ENCODE data around the gene EHD4.

DNA sequence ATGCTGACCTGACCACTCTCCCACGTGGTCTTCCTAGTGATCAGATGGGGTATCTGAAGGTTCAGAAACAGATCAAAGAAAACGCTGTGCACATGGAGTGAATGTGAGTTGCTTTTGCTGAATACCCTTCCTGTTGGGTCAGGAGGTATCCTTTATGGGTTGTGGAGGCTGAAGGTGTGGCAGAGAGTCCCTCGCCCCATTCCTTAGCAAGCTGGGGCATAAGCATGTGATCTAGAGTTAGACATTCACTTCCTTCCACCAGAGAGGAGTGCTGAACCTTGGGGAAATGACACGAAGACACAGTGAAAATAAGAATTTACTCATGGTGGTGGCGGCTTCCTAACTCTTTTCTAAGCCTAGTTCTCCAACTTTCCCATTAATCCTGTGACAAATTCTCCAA lies 50.7 kb downstream of the EHD4 start:
- TF ChIP-seq, protein P1, sequence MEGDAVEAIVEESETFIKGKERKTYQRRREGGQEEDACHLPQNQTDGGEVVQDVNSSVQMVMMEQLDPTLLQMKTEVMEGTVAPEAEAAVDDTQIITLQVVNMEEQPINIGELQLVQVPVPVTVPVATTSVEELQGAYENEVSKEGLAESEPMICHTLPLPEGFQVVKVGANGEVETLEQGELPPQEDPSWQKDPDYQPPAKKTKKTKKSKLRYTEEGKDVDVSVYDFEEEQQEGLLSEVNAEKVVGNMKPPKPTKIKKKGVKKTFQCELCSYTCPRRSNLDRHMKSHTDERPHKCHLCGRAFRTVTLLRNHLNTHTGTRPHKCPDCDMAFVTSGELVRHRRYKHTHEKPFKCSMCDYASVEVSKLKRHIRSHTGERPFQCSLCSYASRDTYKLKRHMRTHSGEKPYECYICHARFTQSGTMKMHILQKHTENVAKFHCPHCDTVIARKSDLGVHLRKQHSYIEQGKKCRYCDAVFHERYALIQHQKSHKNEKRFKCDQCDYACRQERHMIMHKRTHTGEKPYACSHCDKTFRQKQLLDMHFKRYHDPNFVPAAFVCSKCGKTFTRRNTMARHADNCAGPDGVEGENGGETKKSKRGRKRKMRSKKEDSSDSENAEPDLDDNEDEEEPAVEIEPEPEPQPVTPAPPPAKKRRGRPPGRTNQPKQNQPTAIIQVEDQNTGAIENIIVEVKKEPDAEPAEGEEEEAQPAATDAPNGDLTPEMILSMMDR (IDR thresholded peaks at IDR 0.05; ENCODE audit: low read depth, low read length), result no peak
- TF ChIP-seq POLR2A (IDR thresholded peaks at IDR 0.05; ENCODE audit: extremely low read depth, insufficient read length), result no peak
- TF ChIP-seq, protein P2, sequence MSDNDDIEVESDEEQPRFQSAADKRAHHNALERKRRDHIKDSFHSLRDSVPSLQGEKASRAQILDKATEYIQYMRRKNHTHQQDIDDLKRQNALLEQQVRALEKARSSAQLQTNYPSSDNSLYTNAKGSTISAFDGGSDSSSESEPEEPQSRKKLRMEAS (IDR thresholded peaks at IDR 0.05; ENCODE audit: low read depth, low read length), result no peak
